ENCODE results near the gene HAND1. TPM values are rescaled to one million over a fixed set of nuclear protein-coding genes. Genes with fewer than 3 reads are reported as not detected.

HAND1 gene
- total and polyA plus RNA-seq, 9 of the 15 experiments (the other 6 are each of a cell fraction or from before 2014, with no cell fraction given): not detected

- 0 out of 2 replicates have a peak, but pooled peaks have one; percentile 25 for TF ChIP-seq PBX2 (CRISPR knock-in tag; IDR thresholded peaks at IDR 0.05; ENCODE audit: low read depth)
- peak; percentile 85 for TF ChIP-seq PBX2 (tag; conservative IDR thresholded peaks at IDR 0.05; ENCODE audit: low read depth)
- peak; percentile 78 for TF ChIP-seq ESRRA (IDR thresholded peaks at IDR 0.05; ENCODE audit: borderline replicate concordance, low read depth)
- no peak for TF ChIP-seq PRMT5 (CRISPR knock-in tag; IDR thresholded peaks at IDR 0.05)
- peak; percentile 91 for TF ChIP-seq PKNOX1 (IDR thresholded peaks at IDR 0.05)
- no peak for TF ChIP-seq MNT (conservative IDR thresholded peaks at IDR 0.05)
- TF ChIP-seq ZBTB34 (CRISPR knock-in tag; IDR thresholded peaks at IDR 0.05): no peak
- peak; percentile 97 for TF ChIP-seq MEIS2 (IDR thresholded peaks at IDR 0.05; ENCODE audit: partially characterized antibody)
- peak; percentile 70 for TF ChIP-seq BHLHE40 (IDR thresholded peaks at IDR 0.05; ENCODE audit: low read length)
- no peak for TF ChIP-seq ZNF75A (CRISPR knock-in tag; IDR thresholded peaks at IDR 0.05)
- TF ChIP-seq EWSR1 (IDR thresholded peaks at IDR 0.05; ENCODE audit: borderline replicate concordance, low read depth, partially characterized antibody): no peak
- no peak for TF ChIP-seq THRB (CRISPR knock-in tag; conservative IDR thresholded peaks at IDR 0.05)
- no peak for TF ChIP-seq MCM3 (IDR thresholded peaks at IDR 0.05)
- peak; percentile 77 for TF ChIP-seq CXXC5 (CRISPR knock-in tag; IDR thresholded peaks at IDR 0.05)
- no peak for TF ChIP-seq ZNF253 (CRISPR knock-in tag; conservative IDR thresholded peaks at IDR 0.05)
- no peak for TF ChIP-seq ZNF175 (CRISPR knock-in tag; IDR thresholded peaks at IDR 0.05; ENCODE audit: low read depth)
- no peak for TF ChIP-seq TRIM25 (IDR thresholded peaks at IDR 0.05; ENCODE audit: borderline replicate concordance)
Measured at GRCh38 chr5:154482528-154483449, 4.8 kb upstream of the HAND1 start (continued).
